Measurements from ENCODE around the gene DYNC1H1.
A peak's percentile ranks its signal among the peaks of the same experiment; 100 is the strongest.
"Not testable (repeated sequence)": the region's sequence is repeated elsewhere in the genome, so short reads cannot be mapped to it uniquely, and the experiment has no call there.

DYNC1H1 gene

GRCh38 chr14:102077382-102077709, 113.0 kb downstream of the DYNC1H1 start:
- TF ChIP-seq GATA1 (IDR thresholded peaks at IDR 0.05; ENCODE audit: low read depth, low read length) (no peak), POLR2A (IDR thresholded peaks at IDR 0.05; ENCODE audit: low read length) (no peak)
- DNase-seq = no peak

- DNase-seq = not testable (repeated sequence)
These were observed 114.0 kb downstream of the DYNC1H1 start for GRCh38 chr14:102078361-102078791.

- no peak for TF ChIP-seq GATA1 (IDR thresholded peaks at IDR 0.05; ENCODE audit: low read depth, low read length)
- TF ChIP-seq POLR2A (IDR thresholded peaks at IDR 0.05; ENCODE audit: low read length) = no peak
- DNase-seq = no peak
These were observed 114.7 kb downstream of the DYNC1H1 start for GRCh38 chr14:102078831-102079699.

- TF ChIP-seq GATA1 (IDR thresholded peaks at IDR 0.05; ENCODE audit: low read depth, low read length) (no peak), POLR2A (IDR thresholded peaks at IDR 0.05; ENCODE audit: low read length) (no peak)
- peak in 1 of 2 experiments; percentile 13 for DNase-seq
These were observed 115.3 kb downstream of the DYNC1H1 start for GRCh38 chr14:102079700-102079979.

- TF ChIP-seq POLR2A (IDR thresholded peaks at IDR 0.05; ENCODE audit: low read length) = no peak
- no peak for TF ChIP-seq GATA1 (IDR thresholded peaks at IDR 0.05; ENCODE audit: low read depth, low read length)
- no peak for DNase-seq
These were observed 116.1 kb downstream of the DYNC1H1 start for GRCh38 chr14:102080183-102081080.

- peak in 1 of 2 experiments; percentile 25 for DNase-seq
- TF ChIP-seq POLR2A (IDR thresholded peaks at IDR 0.05; ENCODE audit: low read length) (no peak), GATA1 (IDR thresholded peaks at IDR 0.05; ENCODE audit: low read depth, low read length) (no peak)
These were observed 117.1 kb downstream of the DYNC1H1 start for GRCh38 chr14:102081231-102082080.

- peak in 1 of 2 experiments; percentile 28 for DNase-seq
These were observed 120.1 kb downstream of the DYNC1H1 start for GRCh38 chr14:102084522-102084921.

- TF ChIP-seq GATA1 (IDR thresholded peaks at IDR 0.05; ENCODE audit: low read depth, low read length) (no peak), POLR2A (IDR thresholded peaks at IDR 0.05; ENCODE audit: low read length) (no peak)
- peak in 1 of 2 experiments; percentile 45 for DNase-seq
These were observed 120.6 kb downstream of the DYNC1H1 start for GRCh38 chr14:102084931-102085330.

- peak; percentile 44 to 66 for DNase-seq
- TF ChIP-seq POLR2A (IDR thresholded peaks at IDR 0.05; ENCODE audit: low read length) (no peak), GATA1 (IDR thresholded peaks at IDR 0.05; ENCODE audit: low read depth, low read length) (no peak)
These were observed 121.1 kb downstream of the DYNC1H1 start for GRCh38 chr14:102085488-102085887.

- peak; percentile 75 to 87 for DNase-seq
- no peak for TF ChIP-seq GATA1 (IDR thresholded peaks at IDR 0.05; ENCODE audit: low read depth, low read length)
- TF ChIP-seq POLR2A (IDR thresholded peaks at IDR 0.05; ENCODE audit: low read length) = no peak
These were observed 121.8 kb downstream of the DYNC1H1 start for GRCh38 chr14:102085948-102086708.

- DNase-seq = no peak
- TF ChIP-seq GATA1 (IDR thresholded peaks at IDR 0.05; ENCODE audit: low read depth, low read length) = no peak
- no peak for TF ChIP-seq POLR2A (IDR thresholded peaks at IDR 0.05; ENCODE audit: low read length)
These were observed 122.3 kb downstream of the DYNC1H1 start for GRCh38 chr14:102086709-102086971.

GRCh38 chr14:102086972-102087761, 122.8 kb downstream of the DYNC1H1 start, which contains the start of gene HSP90AA1:
HSP90AA1 (minus strand) TSS chr14:102087044; CDS start chr14:102086378, 666 bp downstream.
- TF ChIP-seq POLR2A (IDR thresholded peaks at IDR 0.05; ENCODE audit: low read length) (peak; percentile 97), GATA1 (IDR thresholded peaks at IDR 0.05; ENCODE audit: low read depth, low read length) (no peak)
- DNase-seq = peak; percentile 96 to 98

GRCh38 chr14:102087762-102088011, 123.3 kb downstream of the DYNC1H1 start:
- DNase-seq = no peak
- TF ChIP-seq POLR2A (IDR thresholded peaks at IDR 0.05; ENCODE audit: low read length) (no peak), GATA1 (IDR thresholded peaks at IDR 0.05; ENCODE audit: low read depth, low read length) (no peak)

Measured in erythroblast (primary cell).